ENCODE data around the gene TMEM154.

The TMEM154 gene

DNA sequence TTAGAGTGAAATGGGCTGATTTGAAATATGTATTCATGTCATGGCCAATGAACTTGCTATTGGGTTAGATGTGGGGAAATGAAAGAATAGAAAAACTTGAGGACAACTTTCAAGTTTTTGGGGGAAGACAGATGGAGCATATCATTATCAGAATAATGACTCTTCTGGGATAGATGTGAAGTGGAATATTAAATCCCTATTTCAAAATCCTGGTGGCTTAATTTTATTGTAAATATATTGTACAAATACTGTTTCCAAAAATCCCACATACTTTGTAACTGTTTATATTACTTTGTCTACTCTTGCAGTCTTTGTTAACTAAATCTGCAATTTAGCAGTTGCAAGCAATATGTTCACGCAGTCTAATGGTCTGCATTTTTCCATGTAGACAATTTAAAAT, 108.0 kb downstream of the TMEM154 start (continued):
- TF ChIP-seq ZNF174 (tag by site-specific recombination; IDR thresholded peaks at IDR 0.05): no peak
- no peak for TF ChIP-seq ZNF473 (tag by site-specific recombination; IDR thresholded peaks at IDR 0.05)
- TF ChIP-seq ZNF391 (tag by site-specific recombination; IDR thresholded peaks at IDR 0.05; ENCODE audit: borderline replicate concordance, low read depth): no peak
- TF ChIP-seq YY2 (tag by site-specific recombination; IDR thresholded peaks at IDR 0.05): no peak
- no peak for TF ChIP-seq ZNF555 (tag by site-specific recombination; conservative IDR thresholded peaks at IDR 0.05)
- no peak for TF ChIP-seq ZEB2 (tag by site-specific recombination; IDR thresholded peaks at IDR 0.05)
- no peak for TF ChIP-seq ZBTB48 (tag by site-specific recombination; IDR thresholded peaks at IDR 0.05)

DNA sequence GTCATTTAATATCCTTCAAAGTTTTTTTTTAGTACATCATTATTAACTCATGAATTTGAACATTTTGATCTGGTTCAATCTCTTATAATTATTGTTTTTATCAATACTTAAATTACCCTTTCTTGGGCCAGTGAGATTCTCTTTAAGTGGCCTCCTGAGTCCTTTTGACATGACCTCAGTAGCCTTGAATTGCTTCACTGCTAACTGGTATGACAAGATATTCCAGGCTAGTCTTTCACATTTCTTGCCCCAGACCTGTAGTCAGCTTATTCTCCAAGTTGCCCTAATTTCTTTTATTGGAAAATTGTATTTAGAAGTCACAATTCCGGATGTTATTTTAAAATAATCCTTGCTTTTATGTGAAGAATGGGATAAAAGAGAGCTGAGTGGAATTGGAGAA, 108.5 kb downstream of the TMEM154 start:
- H3K36me3 ChIP-seq (ENCODE audit: control insufficient read depth in 2 of 2, insufficient read depth in 1 of 2, low read length in 2 of 2): no peaks in the 10 kb centered on the region
- no peaks in the 10 kb centered on the region for H3K9me3 ChIP-seq (ENCODE audit: control insufficient read depth, insufficient read depth, low read depth, low read length)
- H3K4me3 ChIP-seq (ENCODE audit: low read depth, low read length): no peak overlapping the region
- ChIA-PET CTCF (no interaction called here), POLR2A (no interaction called here)
- TF ChIP-seq YY2 (tag by site-specific recombination; IDR thresholded peaks at IDR 0.05) (no peak), ZNF16 (tag by site-specific recombination; IDR thresholded peaks at IDR 0.05; ENCODE audit: low read depth) (no peak), ZNF791 (tag by site-specific recombination; IDR thresholded peaks at IDR 0.05) (no peak), ZSCAN16 (tag by site-specific recombination; IDR thresholded peaks at IDR 0.05) (no peak), ZNF155 (tag by site-specific recombination; IDR thresholded peaks at IDR 0.05) (no peak)
- H3K27ac ChIP-seq (ENCODE audit: extremely low read depth, low read depth, low read length): no peak overlapping the region
- H3K4me1 ChIP-seq (ENCODE audit: control insufficient read depth, insufficient read depth, low read length): no peaks in the 10 kb centered on the region
